Measurements from ENCODE around the gene CNOT3.
"Not testable (repeated sequence)": the region's sequence is repeated elsewhere in the genome, so short reads cannot be mapped to it uniquely, and the experiment has no call there.

The CNOT3 gene

DNA sequence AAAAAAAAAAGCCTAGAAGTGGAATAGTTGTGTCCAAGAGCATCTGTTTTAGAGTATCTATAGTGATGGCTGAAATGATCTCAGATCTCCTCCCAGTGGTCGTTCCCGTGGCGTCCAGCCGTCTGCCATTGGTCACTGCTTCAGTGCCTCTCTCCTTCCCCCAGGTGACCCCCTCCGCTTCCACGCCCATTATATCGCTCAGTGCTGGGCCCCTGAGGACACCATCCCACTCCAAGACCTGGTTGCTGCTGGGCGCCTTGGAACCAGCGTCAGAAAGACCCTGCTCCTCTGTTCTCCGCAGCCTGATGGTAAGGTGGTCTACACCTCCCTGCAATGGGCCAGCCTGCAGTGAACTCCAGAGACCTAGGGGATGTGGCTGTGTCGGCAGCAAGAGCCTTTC, 55.4 kb downstream of the CNOT3 start:
- no peak overlapping the region for H3K4me3 ChIP-seq (ENCODE audit: low read depth, low read length)
- no peak for TF ChIP-seq CTCF (IDR thresholded peaks at IDR 0.05; ENCODE audit: low read depth, low read length, missing control alignments)
- in situ Hi-C loops (cut with HindIII; ENCODE audit: low sequenced_read_pairs), result no loop called here
- no peak for DNase-seq (ENCODE audit: low read depth)

- H3K4me3 ChIP-seq (ENCODE audit: low read depth, low read length); in situ Hi-C loops (cut with HindIII; ENCODE audit: low sequenced_read_pairs); DNase-seq (ENCODE audit: low read depth): not testable (repeated sequence)
These were observed 56.9 kb downstream of the CNOT3 start for GRCh38 chr19:54194463-54194862.

- no peak overlapping the region for H3K4me3 ChIP-seq (ENCODE audit: low read depth, low read length)
- in situ Hi-C loops (cut with HindIII; ENCODE audit: low sequenced_read_pairs), result no loop called here
These were observed 59.0 kb downstream of the CNOT3 start for GRCh38 chr19:54196536-54196935.

DNA sequence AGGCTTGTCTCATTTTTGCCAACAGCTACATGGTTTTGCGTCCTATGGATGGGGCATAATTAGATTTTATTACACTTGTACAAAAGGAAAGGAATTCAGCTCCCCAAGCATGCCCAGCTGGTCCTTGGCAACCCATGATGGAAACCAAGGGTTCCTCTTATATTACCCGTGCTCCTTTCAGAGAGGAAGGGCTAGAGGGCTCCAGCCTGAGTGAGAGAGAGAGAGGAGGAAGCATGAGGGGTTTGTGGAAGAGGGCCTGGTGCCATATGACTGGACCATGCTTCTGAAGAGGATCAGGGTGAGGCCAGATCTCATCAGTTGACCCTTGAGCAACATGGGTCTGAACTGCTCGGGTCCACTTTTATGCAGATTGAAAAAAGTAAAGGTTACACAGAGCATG, 59.6 kb downstream of the CNOT3 start:
- no peak for TF ChIP-seq CTCF (IDR thresholded peaks at IDR 0.05; ENCODE audit: low read depth, low read length, missing control alignments)
- in situ Hi-C loops (cut with HindIII; ENCODE audit: low sequenced_read_pairs), result no loop called here

More at GRCh38 chr19:54196536-54196935, 59.0 kb downstream of the CNOT3 start:
- TF ChIP-seq CTCF (IDR thresholded peaks at IDR 0.05; ENCODE audit: low read depth, low read length, missing control alignments), result no peak
- DNase-seq (ENCODE audit: low read depth), result no peak

DNA sequence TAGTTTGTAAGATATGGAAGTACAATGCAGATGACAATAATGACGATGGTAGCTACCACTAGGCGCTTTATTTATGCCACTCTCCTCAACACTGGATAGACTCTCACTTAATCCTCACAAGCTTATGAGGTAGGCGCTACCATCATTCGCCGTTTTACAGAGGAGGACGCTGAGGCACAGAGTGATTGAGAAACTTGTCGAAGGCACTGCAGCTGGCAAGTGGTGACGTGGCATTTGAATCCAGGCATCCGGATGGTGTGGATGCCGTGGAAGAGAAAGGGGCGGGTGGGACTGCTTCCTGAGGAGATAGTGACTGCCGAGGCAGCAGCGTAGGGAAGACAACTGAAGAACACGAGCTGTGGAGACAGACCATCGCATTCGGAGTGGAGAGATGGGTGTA, 61.8 kb downstream of the CNOT3 start:
- in situ Hi-C loops (cut with HindIII; ENCODE audit: low sequenced_read_pairs), result no loop called here
- no peak for DNase-seq (ENCODE audit: low read depth)
- TF ChIP-seq CTCF (IDR thresholded peaks at IDR 0.05; ENCODE audit: low read depth, low read length, missing control alignments), result no peak
- H3K4me3 ChIP-seq (ENCODE audit: low read depth, low read length), result no peak overlapping the region

More for the DNA sequence above, 59.6 kb downstream of the CNOT3 start:
- DNase-seq (ENCODE audit: low read depth), result no peak
- H3K4me3 ChIP-seq (ENCODE audit: low read depth, low read length), result no peak overlapping the region

- peak overlapping the region; percentile 83 for H3K4me3 ChIP-seq (ENCODE audit: low read depth, low read length)
- in situ Hi-C loops (cut with HindIII; ENCODE audit: low sequenced_read_pairs), result no loop called here
- no peak for TF ChIP-seq CTCF (IDR thresholded peaks at IDR 0.05; ENCODE audit: low read depth, low read length, missing control alignments)
- DNase-seq (ENCODE audit: low read depth), result no peak
These were observed 63.7 kb downstream of the CNOT3 start for GRCh38 chr19:54201172-54201701.

GRCh38 chr19:54201980-54202379, 64.4 kb downstream of the CNOT3 start:
- in situ Hi-C loops (cut with HindIII; ENCODE audit: low sequenced_read_pairs), result no loop called here
- no peak for TF ChIP-seq CTCF (IDR thresholded peaks at IDR 0.05; ENCODE audit: low read depth, low read length, missing control alignments)
- peak overlapping the region; percentile 83 for H3K4me3 ChIP-seq (ENCODE audit: low read depth, low read length)
- no peak for DNase-seq (ENCODE audit: low read depth)
